NCI-H1092 (cell line): ENCODE results near the gene AAR2.
A peak's percentile ranks its signal among the peaks of the same experiment; 100 is the strongest.

ENCODE experiments used
- DNase-seq: peaks from one replicate; lab custom pipeline; 2025; lab: John Stamatoyannopoulos, UW

AAR2 gene

GRCh38 chr20:36218380-36219064, 17.8 kb upstream of the AAR2 start:
- DNase-seq, result no peak

GRCh38 chr20:36219671-36220220, 16.5 kb upstream of the AAR2 start:
- no peak for DNase-seq

GRCh38 chr20:36225666-36226065, 10.6 kb upstream of the AAR2 start:
- no peak for DNase-seq

GRCh38 chr20:36228770-36229169, 7.5 kb upstream of the AAR2 start:
- no peak for DNase-seq

- DNase-seq, result no peak
Observed at GRCh38 chr20:36230019-36230418, 6.3 kb upstream of the AAR2 start.

GRCh38 chr20:36231331-36231730, 4.9 kb upstream of the AAR2 start:
- DNase-seq, result no peak

- DNase-seq, result no peak
Observed at GRCh38 chr20:36234771-36235320, 1.4 kb upstream of the AAR2 start.

- no peak for DNase-seq
Observed at GRCh38 chr20:36236786-36237121, 476 bp downstream of the AAR2 start.

GRCh38 chr20:36237477-36237876, 1.2 kb downstream of the AAR2 start:
- no peak for DNase-seq

- no peak for DNase-seq
Observed at GRCh38 chr20:36238153-36238552, 1.9 kb downstream of the AAR2 start.

GRCh38 chr20:36238760-36239159, 2.5 kb downstream of the AAR2 start:
- DNase-seq, result no peak

GRCh38 chr20:36240076-36240475, 3.8 kb downstream of the AAR2 start:
- DNase-seq, result no peak

GRCh38 chr20:36241678-36242077, 5.4 kb downstream of the AAR2 start:
- no peak for DNase-seq

GRCh38 chr20:36243726-36244125, 7.4 kb downstream of the AAR2 start:
- no peak for DNase-seq

- DNase-seq, result peak; percentile 20
Observed at GRCh38 chr20:36246401-36246800, 10.1 kb downstream of the AAR2 start.

- no peak for DNase-seq
Observed at GRCh38 chr20:36248836-36249235, 12.6 kb downstream of the AAR2 start.

- no peak for DNase-seq
Observed at GRCh38 chr20:36249450-36249849, 13.2 kb downstream of the AAR2 start.

GRCh38 chr20:36251426-36251825, 15.1 kb downstream of the AAR2 start:
- DNase-seq, result no peak

- no peak for DNase-seq
Observed at GRCh38 chr20:36252511-36252910, 16.2 kb downstream of the AAR2 start.

- no peak for DNase-seq
Observed at GRCh38 chr20:36253036-36253435, 16.8 kb downstream of the AAR2 start.

- no peak for DNase-seq
Observed at GRCh38 chr20:36254076-36254475, 17.8 kb downstream of the AAR2 start.

GRCh38 chr20:36255445-36255844, 19.2 kb downstream of the AAR2 start:
- no peak for DNase-seq

- DNase-seq, result no peak
Observed at GRCh38 chr20:36259177-36260061, 23.1 kb downstream of the AAR2 start.
